Fibroblast of pulmonary artery (primary cell): ENCODE data around the gene LHFPL6.

Source experiments
- DNase-seq: peaks from one replicate; pipeline ENCODE4 v3.0.0-alpha.2; 2010; ENCODE audit warnings: low read depth
- H3K4me3 ChIP-seq: replicated peaks from 2 replicates; pipeline ENCODE4 v1.5.1; 2011; ENCODE audit warnings: low read depth, mild to moderate bottlenecking, control low read depth, low read length, moderate library complexity
- TF ChIP-seq, protein P1 (sequence below): IDR thresholded peaks from 2 replicates; pipeline ENCODE4 v1.5.1; 2011; ENCODE audit warnings: mild to moderate bottlenecking, control low read depth, low read length, inconsistent platforms; ENCODE audit errors: missing control alignments

The LHFPL6 gene

DNA sequence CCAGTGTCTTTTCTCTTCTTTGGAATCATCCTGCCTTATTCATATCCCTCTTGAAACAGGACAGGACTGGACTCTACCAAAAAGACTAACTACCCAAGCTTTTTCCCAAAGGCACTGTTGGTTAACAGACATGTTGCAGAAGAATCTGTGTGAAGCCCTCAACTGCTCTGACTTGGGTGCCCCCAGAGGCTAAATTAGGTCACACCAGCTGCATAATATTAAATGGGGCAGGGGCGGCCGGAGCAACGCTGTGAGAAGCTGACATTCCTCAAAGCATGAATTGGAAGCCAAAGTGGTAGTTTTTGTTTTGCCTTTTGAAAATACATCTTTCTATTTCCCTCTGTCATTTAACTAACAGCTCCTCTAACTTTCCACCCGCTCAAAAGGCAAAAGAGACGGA, 185.9 kb downstream of the LHFPL6 start:
- peak overlapping the region; percentile 35 for H3K4me3 ChIP-seq
- peak; percentile 34 for DNase-seq
- TF ChIP-seq, protein P1, sequence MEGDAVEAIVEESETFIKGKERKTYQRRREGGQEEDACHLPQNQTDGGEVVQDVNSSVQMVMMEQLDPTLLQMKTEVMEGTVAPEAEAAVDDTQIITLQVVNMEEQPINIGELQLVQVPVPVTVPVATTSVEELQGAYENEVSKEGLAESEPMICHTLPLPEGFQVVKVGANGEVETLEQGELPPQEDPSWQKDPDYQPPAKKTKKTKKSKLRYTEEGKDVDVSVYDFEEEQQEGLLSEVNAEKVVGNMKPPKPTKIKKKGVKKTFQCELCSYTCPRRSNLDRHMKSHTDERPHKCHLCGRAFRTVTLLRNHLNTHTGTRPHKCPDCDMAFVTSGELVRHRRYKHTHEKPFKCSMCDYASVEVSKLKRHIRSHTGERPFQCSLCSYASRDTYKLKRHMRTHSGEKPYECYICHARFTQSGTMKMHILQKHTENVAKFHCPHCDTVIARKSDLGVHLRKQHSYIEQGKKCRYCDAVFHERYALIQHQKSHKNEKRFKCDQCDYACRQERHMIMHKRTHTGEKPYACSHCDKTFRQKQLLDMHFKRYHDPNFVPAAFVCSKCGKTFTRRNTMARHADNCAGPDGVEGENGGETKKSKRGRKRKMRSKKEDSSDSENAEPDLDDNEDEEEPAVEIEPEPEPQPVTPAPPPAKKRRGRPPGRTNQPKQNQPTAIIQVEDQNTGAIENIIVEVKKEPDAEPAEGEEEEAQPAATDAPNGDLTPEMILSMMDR, result peak; percentile 37

DNA sequence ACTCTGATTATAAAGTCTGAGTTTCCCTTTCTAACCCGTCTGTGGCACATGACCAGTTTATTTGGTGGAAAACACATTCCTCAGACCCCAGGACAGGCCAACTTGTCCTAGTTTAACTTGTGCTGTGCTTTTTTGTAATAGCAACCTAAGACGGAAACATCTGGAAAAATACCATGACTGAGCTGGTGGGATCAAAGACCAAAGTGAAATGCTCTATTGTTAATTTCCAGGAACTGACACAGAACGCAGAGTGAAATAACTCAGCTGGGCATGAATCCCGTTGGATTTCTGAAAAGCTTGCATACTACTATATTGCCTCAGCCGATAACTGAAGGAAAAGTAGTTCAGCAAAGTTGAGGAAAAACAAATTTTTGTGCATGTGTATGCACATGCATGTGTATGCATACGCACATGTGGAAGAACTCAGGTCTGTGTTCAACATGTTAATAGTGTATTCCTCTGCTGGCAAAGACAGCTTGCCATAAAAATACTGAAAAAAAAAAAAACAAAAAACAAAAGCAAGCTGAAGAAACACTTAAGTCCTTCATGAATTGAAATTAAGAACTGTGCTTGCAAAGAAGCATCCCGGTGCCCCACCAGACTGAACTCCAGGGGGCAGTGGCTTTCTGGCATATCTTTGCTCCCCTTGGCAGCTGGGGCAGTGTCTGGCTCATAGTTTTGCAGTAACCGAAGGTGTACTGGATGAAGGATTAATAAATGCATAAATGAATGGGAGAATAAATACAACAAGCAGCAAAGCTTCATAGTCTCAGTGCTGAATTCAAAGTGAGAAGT, 187.8 kb downstream of the LHFPL6 start:
- peak overlapping the region; percentile 5 for H3K4me3 ChIP-seq
- TF ChIP-seq, protein P1, result peak; percentile 65
- peak; percentile 97 for DNase-seq

DNA sequence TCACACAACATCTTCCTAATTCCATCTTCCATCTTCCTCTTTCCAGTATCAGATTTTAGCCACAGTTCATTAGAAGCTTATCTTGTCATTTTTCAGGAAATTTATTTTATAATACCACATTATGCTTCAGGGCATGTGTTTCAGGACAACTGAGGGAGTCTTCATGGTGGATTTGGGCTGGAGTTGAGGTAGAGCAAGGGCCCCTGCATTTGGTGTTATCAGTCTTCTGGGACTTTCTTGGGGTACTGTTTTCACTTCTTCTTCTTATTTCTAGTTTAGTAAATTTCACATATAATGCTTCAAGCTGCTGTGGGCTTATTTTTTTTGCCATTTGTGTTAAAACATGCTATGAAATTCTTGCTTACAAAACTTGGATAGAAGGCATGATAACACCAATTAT, 188.7 kb downstream of the LHFPL6 start:
- TF ChIP-seq, protein P1, result no peak
- DNase-seq, result no peak
- H3K4me3 ChIP-seq, result no peak overlapping the region

DNA sequence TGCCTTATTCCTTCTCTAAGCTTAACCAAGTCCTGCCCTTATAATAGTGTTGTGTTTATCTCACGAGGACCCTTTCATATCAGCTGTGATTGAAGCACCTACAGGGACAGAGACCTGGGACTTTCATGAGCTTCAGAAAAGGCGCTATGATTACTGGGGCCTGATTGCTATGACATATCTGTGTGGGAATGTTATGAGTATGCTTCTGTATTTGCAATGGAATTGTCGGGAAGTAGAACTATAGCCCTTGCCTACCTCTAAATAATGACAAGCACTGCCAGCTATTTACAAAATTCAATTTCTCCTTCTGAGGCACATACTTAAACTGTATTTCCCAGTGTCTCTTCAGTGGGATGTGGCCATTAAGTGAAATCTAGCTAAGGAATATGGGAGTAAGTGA, 191.5 kb downstream of the LHFPL6 start:
- DNase-seq, result no peak
- TF ChIP-seq, protein P1, result no peak

DNA sequence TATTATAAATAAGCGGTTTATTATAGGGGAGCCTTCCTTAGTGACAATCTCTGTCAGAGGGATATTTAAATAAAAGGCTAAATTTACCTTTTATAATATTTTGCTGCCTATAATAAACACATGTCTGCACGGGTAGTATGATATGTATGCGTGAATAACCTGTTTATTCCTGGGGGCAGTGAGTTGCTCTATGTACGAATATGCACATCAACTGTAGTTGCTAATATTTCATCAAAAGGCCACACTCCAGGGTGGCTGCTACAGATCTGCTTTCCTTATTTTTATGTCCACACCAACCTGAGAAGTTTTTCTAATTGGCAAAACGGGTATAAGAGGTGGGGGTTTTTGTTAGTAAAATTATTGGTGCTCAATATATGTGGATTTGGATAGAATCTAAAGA, 192.0 kb downstream of the LHFPL6 start:
- TF ChIP-seq, protein P1, result no peak
- H3K4me3 ChIP-seq, result no peak overlapping the region
- DNase-seq, result no peak

More for the DNA sequence above, 191.5 kb downstream of the LHFPL6 start:
- no peak overlapping the region for H3K4me3 ChIP-seq

DNA sequence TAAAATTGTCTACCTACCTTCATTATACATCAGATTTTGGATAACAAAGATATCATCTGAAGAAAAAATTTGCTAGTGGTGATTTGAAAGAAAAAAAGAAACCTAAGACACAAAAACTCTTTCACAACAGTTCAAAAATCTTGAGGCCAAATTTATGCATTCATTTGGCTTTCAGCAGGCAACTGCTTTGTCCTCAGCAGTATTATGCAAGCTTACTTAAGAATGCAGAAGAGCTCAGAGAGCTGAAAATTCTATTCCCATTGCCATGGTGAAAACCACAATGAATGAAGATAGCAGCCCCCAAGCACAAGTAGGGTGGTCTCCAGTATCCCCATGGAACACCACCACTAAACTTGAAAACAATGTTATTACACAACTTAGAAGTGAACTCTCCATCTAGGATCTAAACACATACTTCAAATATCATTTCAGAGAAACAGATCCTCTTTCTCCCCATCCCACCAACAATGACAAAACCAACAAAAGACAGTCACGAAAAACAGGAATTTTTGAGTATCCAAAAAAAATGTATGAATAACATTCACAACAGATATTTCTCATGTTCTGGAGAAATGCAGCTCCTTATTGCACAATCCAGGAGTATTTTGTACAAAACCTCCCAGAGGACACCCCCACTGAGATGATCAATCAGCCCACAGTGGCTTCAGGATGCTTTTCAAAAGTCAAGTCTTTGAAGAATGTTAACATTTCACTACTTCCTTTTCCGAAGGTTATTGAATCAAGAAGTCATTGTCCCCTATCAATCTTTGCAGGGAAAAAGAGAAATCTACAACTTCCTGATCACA, 192.7 kb downstream of the LHFPL6 start:
- TF ChIP-seq, protein P1, result no peak
- no peak overlapping the region for H3K4me3 ChIP-seq

More for the DNA sequence above, 192.7 kb downstream of the LHFPL6 start:
- peak; percentile 93 for DNase-seq
